GM19193 (cell line): ENCODE data around the gene KANSL1.

Source experiments
- POLR2A ChIP-seq: IDR thresholded peaks from 4 replicates; pipeline ENCODE4 v1.6.1; 2011; ENCODE audit not compliant: insufficient read depth, insufficient read length; ENCODE audit errors: extremely low read depth

KANSL1 gene

DNA sequence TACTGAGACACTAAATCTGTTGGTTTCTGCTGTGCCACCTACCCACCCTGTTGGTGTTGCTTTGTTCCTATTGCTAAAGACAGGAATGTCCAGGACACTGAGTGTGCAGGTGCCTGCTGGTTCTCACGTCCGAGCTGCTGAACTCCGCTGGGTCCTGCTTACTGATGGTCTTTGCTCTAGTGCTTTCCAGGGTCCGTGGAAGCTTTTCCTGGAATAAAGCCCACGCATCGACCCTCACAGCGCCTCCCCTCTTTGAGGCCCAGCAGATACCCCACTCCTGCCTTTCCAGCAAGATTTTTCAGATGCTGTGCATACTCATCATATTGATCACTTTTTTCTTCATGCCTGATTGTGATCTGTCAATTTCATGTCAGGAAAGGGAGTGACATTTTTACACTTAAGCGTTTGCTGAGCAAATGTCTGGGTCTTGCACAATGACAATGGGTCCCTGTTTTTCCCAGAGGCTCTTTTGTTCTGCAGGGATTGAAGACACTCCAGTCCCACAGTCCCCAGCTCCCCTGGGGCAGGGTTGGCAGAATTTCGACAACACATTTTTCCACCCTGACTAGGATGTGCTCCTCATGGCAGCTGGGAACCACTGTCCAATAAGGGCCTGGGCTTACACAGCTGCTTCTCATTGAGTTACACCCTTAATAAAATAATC, 179.6 kb downstream of the KANSL1 start:
- no peak for TF ChIP-seq POLR2A

DNA sequence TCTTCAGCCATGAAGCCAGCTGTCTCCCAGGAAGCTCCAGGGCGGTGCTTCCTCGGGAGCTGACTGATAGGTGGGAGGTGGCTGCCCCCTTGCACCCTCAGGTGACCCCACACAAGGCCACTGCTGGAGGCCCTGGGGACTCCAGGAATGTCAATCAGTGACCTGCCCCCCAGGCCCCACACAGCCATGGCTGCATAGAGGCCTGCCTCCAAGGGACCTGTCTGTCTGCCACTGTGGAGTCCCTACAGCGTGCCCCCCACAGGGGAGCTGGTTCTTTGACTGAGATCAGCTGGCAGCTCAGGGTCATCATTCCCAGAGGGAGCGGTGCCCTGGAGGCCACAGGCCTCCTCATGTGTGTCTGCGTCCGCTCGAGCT, 180.1 kb downstream of the KANSL1 start:
- TF ChIP-seq POLR2A = no peak

DNA sequence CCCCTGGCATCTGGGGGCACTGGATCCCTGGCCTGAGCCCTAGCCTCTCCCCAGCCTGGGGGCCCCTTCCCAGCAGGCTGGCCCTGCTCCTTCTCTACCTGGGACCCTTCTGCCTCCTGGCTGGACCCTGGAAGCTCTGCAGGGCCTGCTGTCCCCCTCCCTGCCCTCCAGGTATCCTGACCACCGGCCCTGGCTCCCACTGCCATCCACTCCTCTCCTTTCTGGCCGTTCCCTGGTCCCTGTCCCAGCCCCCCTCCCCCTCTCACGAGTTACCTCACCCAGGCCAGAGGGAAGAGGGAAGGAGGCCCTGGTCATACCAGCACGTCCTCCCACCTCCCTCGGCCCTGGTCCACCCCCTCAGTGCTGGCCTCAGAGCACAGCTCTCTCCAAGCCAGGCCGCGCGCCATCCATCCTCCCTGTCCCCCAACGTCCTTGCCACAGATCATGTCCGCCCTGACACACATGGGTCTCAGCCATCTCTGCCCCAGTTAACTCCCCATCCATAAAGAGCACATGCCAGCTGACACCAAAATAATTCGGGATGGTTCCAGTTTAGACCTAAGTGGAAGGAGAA, 180.6 kb downstream of the KANSL1 start:
- TF ChIP-seq POLR2A = no peak

DNA sequence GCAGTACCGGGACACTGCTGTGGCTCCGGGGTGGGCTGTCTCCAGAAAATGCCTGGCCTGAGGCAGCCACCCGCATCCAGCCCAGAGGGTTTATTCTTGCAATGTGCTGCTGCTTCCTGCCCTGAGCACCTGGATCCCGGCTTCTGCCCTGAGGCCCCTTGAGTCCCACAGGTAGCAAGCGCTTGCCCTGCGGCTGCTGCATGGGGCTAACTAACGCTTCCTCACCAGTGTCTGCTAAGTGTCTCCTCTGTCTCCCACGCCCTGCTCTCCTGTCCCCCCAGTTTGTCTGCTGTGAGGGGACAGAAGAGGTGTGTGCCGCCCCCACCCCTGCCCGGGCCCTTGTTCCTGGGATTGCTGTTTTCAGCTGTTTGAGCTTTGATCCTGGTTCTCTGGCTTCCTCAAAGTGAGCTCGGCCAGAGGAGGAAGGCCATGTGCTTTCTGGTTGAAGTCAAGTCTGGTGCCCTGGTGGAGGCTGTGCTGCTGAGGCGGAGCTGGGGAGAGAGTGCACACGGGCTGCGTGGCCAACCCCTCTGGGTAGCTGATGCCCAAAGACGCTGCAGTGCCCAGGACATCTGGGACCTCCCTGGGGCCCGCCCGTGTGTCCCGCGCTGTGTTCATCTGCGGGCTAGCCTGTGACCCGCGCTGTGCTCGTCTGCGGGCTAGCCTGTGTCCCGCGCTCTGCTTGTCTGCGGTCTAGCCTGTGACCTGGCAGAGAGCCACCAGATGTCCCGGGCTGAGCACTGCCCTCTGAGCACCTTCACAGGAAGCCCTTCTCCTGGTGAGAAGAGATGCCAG, 181.3 kb downstream of the KANSL1 start:
- TF ChIP-seq POLR2A = no peak

DNA sequence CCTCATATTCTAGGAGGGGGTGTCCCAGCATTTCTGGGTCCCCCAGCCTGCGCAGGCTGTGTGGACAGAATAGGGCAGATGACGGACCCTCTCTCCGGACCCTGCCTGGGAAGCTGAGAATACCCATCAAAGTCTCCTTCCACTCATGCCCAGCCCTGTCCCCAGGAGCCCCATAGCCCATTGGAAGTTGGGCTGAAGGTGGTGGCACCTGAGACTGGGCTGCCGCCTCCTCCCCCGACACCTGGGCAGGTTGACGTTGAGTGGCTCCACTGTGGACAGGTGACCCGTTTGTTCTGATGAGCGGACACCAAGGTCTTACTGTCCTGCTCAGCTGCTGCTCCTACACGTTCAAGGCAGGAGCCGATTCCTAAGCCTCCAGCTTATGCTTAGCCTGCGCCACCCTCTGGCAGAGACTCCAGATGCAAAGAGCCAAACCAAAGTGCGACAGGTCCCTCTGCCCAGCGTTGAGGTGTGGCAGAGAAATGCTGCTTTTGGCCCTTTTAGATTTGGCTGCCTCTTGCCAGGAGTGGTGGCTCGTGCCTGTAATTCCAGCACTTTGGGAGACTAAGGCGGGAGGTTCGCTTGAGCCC, 182.5 kb downstream of the KANSL1 start:
- no peak for TF ChIP-seq POLR2A

DNA sequence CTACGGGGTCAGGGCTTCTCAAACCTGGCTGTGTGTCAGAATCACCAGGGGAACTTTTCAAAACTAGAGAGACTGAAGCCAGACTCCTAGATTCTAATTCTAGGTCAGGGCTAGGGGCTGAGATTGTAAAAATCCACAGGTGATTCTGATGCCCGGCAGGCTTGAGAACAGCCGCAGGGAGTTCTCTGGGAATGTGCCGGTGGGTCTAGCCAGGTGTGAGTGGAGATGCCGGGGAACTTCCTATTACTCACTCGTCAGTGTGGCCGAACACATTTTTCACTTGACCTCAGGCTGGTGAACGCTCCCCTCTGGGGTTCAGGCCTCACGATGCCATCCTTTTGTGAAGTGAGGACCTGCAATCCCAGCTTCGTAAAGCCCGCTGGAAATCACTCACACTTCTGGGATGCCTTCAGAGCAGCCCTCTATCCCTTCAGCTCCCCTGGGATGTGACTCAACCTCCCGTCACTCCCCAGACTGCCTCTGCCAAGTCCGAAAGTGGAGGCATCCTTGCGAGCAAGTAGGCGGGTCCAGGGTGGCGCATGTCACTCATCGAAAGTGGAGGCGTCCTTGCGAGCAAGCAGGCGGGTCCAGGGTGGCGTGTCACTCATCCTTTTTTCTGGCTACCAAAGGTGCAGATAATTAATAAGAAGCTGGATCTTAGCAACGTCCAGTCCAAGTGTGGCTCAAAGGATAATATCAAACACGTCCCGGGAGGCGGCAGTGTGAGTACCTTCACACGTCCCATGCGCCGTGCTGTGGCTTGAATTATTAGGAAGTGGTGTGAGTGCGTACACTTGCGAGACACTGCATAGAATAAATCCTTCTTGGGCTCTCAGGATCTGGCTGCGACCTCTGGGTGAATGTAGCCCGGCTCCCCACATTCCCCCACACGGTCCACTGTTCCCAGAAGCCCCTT, 183.3 kb downstream of the KANSL1 start:
- TF ChIP-seq POLR2A = no peak

DNA sequence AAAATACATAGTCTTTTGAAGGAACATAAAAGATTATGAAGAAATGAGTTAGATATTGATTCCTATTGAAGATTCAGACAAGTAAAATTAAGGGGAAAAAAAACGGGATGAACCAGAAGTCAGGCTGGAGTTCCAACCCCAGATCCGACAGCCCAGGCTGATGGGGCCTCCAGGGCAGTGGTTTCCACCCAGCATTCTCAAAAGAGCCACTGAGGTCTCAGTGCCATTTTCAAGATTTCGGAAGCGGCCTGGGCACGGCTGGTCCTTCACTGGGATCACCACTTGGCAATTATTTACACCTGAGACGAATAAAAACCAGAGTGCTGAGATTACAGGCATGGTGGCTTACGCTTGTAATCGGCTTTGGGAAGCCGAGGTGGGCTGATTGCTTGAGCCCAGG, 184.6 kb downstream of the KANSL1 start:
- no peak for TF ChIP-seq POLR2A

DNA sequence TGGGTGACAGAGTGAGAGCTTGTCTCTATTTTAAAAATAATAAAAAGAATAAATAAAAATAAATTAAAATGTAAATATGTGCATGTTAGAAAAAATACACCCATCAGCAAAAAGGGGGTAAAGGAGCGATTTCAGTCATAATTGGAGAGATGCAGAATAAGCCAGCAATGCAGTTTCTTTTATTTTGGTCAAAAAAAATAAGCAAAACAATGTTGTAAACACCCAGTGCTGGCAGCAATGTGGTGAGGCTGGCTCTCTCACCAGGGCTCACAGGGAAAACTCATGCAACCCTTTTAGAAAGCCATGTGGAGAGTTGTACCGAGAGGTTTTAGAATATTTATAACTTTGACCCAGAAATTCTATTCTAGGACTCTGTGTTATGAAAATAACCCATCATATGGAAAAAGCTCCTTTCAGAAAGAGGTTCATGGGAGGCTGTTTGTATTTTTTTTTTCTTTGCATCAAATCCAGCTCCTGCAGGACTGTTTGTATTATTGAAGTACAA, 185.7 kb downstream of the KANSL1 start:
- TF ChIP-seq POLR2A = no peak

DNA sequence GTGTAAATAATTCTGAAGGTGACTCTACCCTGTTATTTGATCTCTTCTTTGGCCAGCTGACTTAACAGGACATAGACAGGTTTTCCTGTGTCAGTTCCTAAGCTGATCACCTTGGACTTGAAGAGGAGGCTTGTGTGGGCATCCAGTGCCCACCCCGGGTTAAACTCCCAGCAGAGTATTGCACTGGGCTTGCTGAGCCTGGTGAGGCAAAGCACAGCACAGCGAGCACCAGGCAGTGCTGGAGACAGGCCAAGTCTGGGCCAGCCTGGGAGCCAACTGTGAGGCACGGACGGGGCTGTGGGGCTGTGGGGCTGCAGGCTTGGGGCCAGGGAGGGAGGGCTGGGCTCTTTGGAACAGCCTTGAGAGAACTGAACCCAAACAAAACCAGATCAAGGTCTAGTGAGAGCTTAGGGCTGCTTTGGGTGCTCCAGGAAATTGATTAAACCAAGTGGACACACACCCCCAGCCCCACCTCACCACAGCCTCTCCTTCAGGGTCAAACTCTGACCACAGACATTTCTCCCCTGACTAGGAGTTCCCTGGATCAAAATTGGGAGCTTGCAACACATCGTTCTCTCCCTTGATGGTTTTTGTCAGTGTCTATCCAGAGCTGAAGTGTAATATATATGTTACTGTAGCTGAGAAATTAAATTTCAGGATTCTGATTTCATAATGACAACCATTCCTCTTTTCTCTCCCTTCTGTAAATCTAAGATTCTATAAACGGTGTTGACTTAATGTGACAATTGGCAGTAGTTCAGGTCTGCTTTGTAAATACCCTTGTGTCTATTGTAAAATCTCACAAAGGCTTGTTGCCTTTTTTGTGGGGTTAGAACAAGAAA, 189.1 kb downstream of the KANSL1 start:
- TF ChIP-seq POLR2A = no peak

DNA sequence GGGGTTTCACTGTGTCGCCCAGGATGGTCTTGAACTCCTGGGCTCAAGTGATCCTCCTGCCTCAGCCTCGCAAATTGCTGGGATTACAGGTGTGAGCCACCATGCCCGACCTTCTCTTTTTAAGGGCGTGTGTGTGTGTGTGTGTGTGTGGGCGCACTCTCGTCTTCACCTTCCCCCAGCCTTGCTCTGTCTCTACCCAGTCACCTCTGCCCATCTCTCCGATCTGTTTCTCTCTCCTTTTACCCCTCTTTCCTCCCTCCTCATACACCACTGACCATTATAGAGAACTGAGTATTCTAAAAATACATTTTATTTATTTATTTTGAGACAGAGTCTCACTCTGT, 190.3 kb downstream of the KANSL1 start:
- TF ChIP-seq POLR2A = no peak

DNA sequence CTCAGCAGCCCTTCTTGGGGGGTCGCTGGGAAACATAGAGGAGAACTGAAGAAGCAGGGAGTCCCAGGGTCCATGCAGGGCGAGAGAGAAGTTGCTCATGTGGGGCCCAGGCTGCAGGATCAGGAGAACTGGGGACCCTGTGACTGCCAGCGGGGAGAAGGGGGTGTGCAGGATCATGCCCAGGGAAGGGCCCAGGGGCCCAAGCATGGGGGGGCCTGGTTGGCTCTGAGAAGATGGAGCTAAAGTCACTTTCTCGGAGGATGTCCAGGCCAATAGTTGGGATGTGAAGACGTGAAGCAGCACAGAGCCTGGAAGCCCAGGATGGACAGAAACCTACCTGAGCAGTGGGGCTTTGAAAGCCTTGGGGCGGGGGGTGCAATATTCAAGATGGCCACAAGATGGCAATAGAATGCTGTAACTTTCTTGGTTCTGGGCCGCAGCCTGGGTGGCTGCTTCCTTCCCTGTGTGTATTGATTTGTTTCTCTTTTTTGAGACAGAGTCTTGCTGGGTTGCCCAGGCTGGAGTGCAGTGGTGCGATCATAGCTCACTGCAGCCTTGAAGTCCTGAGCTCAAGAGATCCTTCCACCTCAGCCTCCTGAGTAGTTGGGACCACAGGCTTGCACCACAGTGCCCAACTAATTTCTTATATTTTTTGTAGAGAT, 190.8 kb downstream of the KANSL1 start:
- TF ChIP-seq POLR2A = no peak

DNA sequence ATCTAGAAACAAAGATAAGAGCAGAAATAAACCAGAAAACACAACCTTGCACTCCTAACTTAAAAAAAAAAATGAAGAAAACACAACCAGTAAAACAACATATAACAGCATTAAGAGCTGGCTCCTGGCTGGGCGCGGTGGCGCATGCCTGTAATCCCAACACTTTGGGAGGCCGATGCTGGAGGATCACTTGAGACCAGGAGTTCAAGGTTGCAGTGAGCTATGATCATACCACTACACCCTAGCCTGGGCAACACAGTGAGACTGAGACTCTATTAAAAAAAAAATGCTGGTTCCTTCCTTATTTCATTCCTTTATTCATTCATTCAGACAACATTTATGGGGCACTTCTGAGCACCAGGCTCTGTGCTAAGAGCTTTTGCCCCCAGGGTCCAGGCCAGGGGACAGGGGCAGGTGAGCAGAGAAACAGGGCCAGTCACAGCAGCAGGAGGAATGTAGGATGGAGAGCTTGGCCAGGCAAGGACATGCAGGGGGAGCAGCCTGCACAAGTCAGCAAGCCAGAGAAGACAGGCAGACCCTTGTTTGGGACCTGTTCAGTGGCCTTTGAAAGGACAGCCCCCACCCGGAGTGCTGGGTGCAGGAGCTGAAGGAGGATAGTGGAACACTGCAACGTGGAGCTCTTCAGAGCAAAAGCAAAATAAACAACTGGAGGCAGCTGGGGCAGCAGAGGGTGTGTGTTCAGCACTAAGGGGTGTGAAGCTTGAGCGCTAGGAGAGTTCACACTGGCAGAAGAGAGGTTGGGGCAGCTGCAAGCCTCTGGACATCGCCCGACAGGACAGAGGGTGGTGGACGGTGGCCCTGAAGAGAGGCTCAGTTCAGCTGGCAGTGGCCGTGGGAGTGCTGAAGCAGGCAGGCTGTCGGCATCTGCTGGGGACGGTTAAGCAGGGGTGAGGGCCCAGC, 191.6 kb downstream of the KANSL1 start:
- TF ChIP-seq POLR2A = no peak
